B cell (primary cell): ENCODE measurements around the gene MRAP2.

Source experiments
- CTCF ChIP-seq: fragments of 200-600 bp; IDR thresholded peaks from one replicate; pipeline ENCODE4 v1.8.0; 2022; ENCODE audit warnings: antibody characterized with exemption, mild to moderate bottlenecking
- EZH2 ChIP-seq: IDR thresholded peaks from 2 replicates; pipeline ENCODE4 v1.6.1; 2012; ENCODE audit warnings: borderline replicate concordance, low read depth, mild to moderate bottlenecking, moderate library complexity, low read length; ENCODE audit not compliant: insufficient read depth, poor library complexity, severe bottlenecking

- TF ChIP-seq CTCF (no peak), EZH2 (no peak)
These were observed 11.9 kb upstream of the MRAP2 start for GRCh38 chr6:84021625-84022024.
